NB4 (cell line): ENCODE results near the gene ZNF469.
A peak's percentile ranks its signal among the peaks of the same experiment; 100 is the strongest.

ENCODE experiments used
- DNase-seq: peaks from one replicate; pipeline ENCODE4 v3.0.0; 2010; ENCODE audit warnings: low read depth
- H3K4me3 ChIP-seq: one replicate; pipeline ENCODE4 v1.5.1; 2011; ENCODE audit warnings: mild to moderate bottlenecking, low read depth, low read length, moderate library complexity
- MYC ChIP-seq: IDR thresholded peaks from 2 replicates; pipeline ENCODE4 v1.6.1; 2011; ENCODE audit warnings: low read depth, low read length
- POLR2A ChIP-seq: IDR thresholded peaks from 2 replicates; pipeline ENCODE4 v1.6.1; 2011; ENCODE audit warnings: mild to moderate bottlenecking; ENCODE audit not compliant: insufficient read length; ENCODE audit errors: extremely low read depth
- TF ChIP-seq, protein P1 (sequence below): IDR thresholded peaks from 2 replicates; pipeline ENCODE4 v1.6.1; 2011; ENCODE audit warnings: low read depth, low read length
- TF ChIP-seq, protein P2 (sequence below): IDR thresholded peaks from one replicate; pipeline ENCODE4 v1.5.1; 2012; ENCODE audit warnings: low read depth, low read length

ZNF469 gene

DNA sequence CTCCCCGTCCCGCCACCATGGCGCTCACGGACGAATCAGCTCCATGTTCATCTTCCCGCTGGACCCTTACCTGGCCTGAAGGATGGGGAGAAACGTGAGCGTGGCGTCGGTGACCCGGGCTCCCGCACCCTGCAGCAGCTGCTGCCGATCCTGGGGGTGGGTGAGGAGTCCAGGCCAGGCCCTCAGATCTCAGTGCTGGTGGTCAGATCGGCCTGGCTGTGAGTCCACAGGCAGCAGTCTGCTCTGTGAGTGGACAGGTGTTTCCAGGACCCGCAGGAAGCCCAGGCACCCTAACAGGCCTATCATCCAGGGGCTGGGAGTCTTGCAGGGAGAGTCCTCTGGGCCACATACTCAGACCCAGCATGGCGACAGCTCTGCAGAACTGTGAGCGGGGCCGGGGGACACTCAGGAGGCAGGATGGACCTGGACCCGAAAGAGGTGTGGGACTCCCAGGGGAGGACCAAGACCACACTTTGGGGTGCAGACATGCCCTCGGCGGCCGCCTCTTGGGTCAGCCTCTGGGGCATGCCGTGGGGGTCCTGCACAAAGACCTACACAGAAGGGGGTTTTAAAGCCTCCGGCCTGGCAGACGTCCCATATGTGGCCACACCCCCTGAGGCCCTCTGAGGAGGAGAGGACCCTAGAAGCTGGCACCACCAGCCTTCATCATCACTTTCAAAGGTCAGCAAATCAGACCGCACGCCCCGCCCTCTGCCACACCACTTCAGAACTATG, 27.2 kb upstream of the ZNF469 start:
- H3K4me3 ChIP-seq = no peak overlapping the region
- TF ChIP-seq, protein P1, sequence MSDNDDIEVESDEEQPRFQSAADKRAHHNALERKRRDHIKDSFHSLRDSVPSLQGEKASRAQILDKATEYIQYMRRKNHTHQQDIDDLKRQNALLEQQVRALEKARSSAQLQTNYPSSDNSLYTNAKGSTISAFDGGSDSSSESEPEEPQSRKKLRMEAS = no peak
- TF ChIP-seq POLR2A = no peak
- TF ChIP-seq, protein P2, sequence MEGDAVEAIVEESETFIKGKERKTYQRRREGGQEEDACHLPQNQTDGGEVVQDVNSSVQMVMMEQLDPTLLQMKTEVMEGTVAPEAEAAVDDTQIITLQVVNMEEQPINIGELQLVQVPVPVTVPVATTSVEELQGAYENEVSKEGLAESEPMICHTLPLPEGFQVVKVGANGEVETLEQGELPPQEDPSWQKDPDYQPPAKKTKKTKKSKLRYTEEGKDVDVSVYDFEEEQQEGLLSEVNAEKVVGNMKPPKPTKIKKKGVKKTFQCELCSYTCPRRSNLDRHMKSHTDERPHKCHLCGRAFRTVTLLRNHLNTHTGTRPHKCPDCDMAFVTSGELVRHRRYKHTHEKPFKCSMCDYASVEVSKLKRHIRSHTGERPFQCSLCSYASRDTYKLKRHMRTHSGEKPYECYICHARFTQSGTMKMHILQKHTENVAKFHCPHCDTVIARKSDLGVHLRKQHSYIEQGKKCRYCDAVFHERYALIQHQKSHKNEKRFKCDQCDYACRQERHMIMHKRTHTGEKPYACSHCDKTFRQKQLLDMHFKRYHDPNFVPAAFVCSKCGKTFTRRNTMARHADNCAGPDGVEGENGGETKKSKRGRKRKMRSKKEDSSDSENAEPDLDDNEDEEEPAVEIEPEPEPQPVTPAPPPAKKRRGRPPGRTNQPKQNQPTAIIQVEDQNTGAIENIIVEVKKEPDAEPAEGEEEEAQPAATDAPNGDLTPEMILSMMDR = no peak
- no peak for TF ChIP-seq MYC
- DNase-seq = no peak

DNA sequence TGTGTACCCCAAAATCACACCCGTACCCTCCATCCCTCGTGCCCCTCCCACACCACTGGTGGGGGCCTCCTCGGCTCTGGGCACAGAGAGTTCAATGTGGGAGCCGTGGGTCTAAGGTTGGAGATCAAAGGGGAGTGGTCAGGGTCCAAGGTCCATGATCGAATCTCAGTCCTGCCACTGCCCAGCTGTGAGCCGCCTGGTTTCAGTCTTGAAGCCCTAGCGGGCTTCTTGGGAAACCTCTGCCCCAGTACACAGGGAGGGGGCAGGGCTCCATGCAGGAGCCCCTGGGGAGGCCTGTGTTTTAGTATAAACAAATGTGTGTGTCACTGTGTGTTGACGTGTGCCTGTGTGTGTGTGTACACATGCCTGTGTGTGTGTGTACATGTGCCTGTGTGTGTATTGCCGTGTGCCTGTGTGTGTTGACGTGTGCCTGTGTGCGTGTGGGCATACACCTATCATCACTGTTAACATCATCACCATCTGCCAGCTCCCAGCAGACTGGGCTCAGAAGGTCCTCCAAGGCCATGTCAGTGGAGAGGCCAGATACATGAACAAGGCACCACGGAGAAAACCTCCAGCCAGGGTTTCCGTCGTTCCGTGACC, 26.5 kb upstream of the ZNF469 start:
- H3K4me3 ChIP-seq = no peak overlapping the region
- TF ChIP-seq, protein P2 = no peak
- TF ChIP-seq POLR2A (no peak), MYC (no peak)
- TF ChIP-seq, protein P1 = no peak
- no peak for DNase-seq

DNA sequence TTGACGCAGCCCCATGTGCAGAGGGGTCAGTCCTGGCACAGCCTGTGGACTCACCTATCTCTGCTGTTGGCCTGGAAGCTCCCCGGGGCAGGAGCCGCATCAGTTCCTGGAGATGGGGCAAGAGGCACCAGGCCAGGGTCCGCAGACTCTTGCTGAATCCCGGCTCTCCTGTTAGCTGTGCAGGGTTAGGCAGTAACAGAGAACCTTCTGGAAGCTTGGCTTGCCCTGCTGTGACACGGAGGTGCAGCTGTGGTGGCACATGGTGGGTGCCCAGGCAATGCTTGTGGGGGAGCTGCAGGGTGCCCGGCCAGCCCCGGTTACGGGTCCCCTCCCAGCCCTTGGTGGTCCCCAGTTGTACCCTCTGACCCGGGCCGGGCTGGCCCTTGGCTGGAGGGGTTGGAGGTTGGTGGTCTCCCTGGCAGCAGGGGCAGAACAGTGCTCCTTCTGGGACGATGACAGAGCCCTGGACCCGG, 26.0 kb upstream of the ZNF469 start:
- H3K4me3 ChIP-seq = no peak overlapping the region
- DNase-seq = no peak
- TF ChIP-seq, protein P2 = no peak
- TF ChIP-seq, protein P1 = no peak
- TF ChIP-seq POLR2A = no peak
- TF ChIP-seq MYC = no peak

DNA sequence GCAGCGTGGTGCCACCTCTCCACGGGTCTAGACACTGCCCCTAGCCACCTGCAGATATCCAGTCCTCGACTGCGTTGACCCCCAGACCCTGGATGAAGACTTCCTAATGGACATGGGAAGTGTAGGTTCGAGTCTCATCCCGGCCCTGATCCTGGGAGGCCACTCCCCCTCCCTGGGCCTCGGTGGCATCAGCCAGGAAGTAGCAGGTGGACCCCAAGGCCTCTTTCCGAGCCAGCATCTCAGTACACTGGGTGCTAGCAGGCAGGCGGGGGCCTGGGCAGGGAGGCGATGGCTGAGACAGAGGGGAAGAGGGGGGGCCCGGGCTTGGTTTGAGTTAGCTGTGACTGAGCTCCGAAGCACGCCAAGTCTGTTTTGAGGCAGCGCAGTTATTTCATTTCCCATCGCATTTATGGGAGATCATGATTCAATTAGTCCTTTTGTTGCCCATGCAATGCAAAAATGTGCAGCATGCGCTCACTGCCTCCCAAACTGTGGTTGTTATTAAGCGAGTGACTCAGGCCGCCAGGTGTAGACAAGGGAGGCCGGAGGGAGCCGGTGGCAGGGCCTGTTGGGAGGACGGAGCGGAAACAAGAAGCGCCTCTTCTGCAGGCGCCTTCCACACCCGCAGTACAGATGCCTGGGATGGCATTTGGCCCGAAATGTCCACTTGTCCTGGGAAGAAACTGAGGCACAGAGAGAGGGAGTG, 25.3 kb upstream of the ZNF469 start:
- TF ChIP-seq, protein P2 = no peak
- no peak for TF ChIP-seq MYC
- TF ChIP-seq, protein P1 = no peak; the same call in 1 of the 2 replicates
- no peak for TF ChIP-seq POLR2A

DNA sequence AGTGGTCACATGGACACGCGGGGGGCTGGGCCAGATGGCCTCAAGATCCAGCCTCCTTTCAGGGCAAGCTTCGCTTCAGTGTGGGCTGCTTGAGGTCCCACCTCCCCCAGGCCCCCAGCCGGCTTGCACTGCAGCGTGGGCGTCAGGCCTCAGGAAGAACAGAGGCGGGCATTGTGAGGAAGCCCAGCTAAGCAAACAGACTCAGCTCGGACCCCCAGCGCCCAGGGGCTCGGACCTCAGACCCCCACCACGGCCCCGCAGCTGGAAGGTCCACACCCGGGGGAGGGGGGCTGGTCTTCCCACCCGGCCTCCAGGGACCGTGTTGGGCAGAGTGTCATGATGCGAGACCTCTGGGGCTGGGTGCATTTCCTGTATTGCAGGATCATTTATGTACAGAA, 24.7 kb upstream of the ZNF469 start:
- DNase-seq = peak; percentile 63
- TF ChIP-seq, protein P2 = no peak
- TF ChIP-seq MYC = no peak
- TF ChIP-seq, protein P1 = no peak
- no peak overlapping the region for H3K4me3 ChIP-seq

More for the DNA sequence above, 25.3 kb upstream of the ZNF469 start:
- DNase-seq = peak; percentile 77
- H3K4me3 ChIP-seq = no peak overlapping the region
